T47D (cell line): ENCODE results near the gene CCDC59.

ENCODE experiments used
- DNase-seq, 2 experiments: peaks; one replicate each; pipeline versions ENCODE4 v3.0.0 to v3.0.0-alpha.2; 2011 to 2012; ENCODE audit warnings: low read depth in 1 of 2, low spot score in 1 of 2
- JUND ChIP-seq: IDR thresholded peaks from 2 replicates; pipeline ENCODE4 v1.6.1; 2012; ENCODE audit warnings: low read depth
- in situ Hi-C: cut with HindIII; loops from 2 replicates; pipeline ENCODE4 v1.10.0; 2016; ENCODE audit warnings: low sequenced_read_pairs, low pct_unique_long_range_greater_than_20kb

The CCDC59 gene

GRCh38 chr12:82357845-82358199 lies 365 bp downstream of the CCDC59 start:
- in situ Hi-C loops, result no loop called here
- TF ChIP-seq JUND, result no peak
- DNase-seq, result peak in 1 of 2 experiments; percentile 12

GRCh38 chr12:82357340-82357739 lies 847 bp downstream of the CCDC59 start:
- no peak for TF ChIP-seq JUND
- no peak for DNase-seq
- in situ Hi-C loops, result no loop called here

GRCh38 chr12:82351390-82351789 lies 6.8 kb downstream of the CCDC59 start:
- in situ Hi-C loops, result no loop called here
- TF ChIP-seq JUND, result no peak
- DNase-seq, result no peak

GRCh38 chr12:82350161-82350560 lies 8.0 kb downstream of the CCDC59 start:
- no peak for TF ChIP-seq JUND
- no peak for DNase-seq
- in situ Hi-C loops, result no loop called here

- in situ Hi-C loops, result no loop called here
- DNase-seq, result no peak
- no peak for TF ChIP-seq JUND
Measured at GRCh38 chr12:82329508-82329907, 28.7 kb downstream of the CCDC59 start.

GRCh38 chr12:82327861-82328260 lies 30.3 kb downstream of the CCDC59 start:
- DNase-seq, result no peak
- in situ Hi-C loops, result no loop called here
- no peak for TF ChIP-seq JUND

GRCh38 chr12:82326905-82327503 lies 31.2 kb downstream of the CCDC59 start:
- peak in 1 of 2 experiments; percentile 59 for DNase-seq
- no peak for TF ChIP-seq JUND
- in situ Hi-C loops, result no loop called here

- no peak for TF ChIP-seq JUND
- no peak for DNase-seq
- in situ Hi-C loops, result no loop called here
Measured at GRCh38 chr12:82325540-82326336, 32.4 kb downstream of the CCDC59 start.

- DNase-seq, result no peak
- in situ Hi-C loops, result no loop called here
- TF ChIP-seq JUND, result no peak
Measured at GRCh38 chr12:82319276-82319675, 38.9 kb downstream of the CCDC59 start.

- no peak for TF ChIP-seq JUND
- peak in 1 of 2 experiments; percentile 92 for DNase-seq
- in situ Hi-C loops, result no loop called here
Measured at GRCh38 chr12:82314406-82314892, 43.7 kb downstream of the CCDC59 start.
